ENCODE data around the gene SUSD2.
A peak's percentile ranks its signal among the peaks of the same experiment; 100 is the strongest.
"Not testable (repeated sequence)": the region's sequence is repeated elsewhere in the genome, so short reads cannot be mapped to it uniquely, and the experiment has no call there.

Gene SUSD2

DNA sequence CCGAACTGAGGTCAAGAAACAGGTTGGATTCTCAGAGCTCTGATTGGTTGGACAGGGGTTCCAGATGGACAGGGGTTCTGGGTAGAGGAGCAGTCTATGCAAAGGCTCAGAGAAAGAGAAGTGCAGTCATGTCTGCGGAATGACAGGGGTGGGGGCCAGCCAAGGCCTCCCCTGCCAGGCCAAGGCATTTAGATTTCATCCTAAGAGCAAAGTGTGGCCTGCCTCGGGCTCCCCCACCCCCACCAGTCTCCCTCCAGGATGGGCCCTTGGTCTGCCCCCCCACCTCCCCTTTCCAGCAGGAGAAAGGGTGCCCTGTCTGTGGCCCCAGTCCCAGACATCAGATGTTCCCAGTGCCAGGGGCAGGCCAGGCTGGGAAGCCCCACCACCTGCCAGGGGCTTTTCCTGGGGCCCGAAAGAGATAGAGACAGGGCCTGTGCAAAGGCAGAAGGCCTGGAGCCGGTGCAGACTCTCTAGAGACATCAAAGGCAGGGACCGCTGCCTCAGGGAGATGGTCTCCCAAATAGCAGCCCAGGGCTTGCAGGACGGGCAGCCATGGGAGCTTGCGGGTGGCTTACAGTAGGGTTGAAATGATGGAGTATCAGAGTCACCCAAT is 9.4 kb downstream of the SUSD2 start:
- DNase-seq, result no peak

DNA sequence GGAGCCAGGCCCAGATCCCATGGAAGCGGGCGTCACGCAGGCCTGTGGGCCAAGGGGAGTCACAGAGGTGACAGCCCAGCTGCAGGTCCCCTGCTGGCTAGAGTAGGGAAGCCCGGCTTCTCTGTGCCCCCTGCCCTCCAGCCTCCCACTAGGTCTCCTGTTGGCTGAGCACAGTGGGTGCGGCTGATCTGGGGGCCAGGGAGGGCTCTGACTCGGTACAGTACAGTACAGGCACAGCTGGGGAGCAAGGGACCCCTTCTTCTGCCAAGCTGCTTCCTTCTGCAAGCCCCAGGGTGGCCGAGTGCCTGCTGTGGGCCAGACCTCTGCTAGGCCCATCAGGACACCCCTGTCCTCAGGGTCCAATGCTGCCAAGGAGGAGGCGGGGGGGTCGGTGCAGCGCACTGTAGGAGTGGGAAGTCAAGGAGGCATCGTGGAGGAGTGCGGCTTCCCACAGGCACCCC is 10.1 kb downstream of the SUSD2 start:
- no peak for DNase-seq

DNA sequence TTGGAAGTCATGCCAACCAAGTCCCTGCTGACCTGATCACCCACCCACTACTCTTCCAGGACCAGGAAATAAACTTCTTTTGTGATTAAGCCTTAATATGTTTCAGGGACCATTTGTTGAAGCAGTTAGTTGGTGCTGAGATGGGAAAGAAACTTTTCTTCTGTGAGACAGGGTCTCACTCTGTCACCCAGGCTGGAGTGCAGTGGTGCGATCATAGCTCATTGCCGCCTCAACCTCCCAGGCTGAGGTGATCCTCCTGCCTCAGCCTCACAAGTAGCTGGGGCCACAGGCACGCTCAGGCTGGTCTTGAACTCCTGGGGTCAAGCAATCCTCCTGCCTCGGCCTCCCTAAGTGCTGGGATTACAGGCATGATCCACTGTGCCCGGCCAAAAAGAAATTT is 10.6 kb downstream of the SUSD2 start:
- DNase-seq, result no peak

DNA sequence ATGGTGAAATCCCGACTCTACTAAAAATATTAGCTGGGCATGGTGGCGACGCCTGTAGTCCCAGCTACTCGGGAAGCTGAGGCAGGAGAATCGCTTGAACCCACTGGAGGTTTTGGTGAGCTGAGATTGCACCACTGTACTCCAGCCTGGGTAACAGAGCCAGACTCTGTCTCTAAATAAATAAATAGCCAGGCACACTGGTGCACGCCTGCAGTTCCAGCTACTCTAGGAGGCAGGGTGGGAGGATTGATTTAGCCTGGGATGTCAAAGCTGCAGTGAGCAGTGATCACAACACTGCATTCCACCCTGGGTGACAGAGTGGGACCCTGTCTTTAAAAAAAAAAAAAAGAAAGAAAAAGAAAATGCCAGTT is 17.4 kb downstream of the SUSD2 start:
- no peak for DNase-seq

DNA sequence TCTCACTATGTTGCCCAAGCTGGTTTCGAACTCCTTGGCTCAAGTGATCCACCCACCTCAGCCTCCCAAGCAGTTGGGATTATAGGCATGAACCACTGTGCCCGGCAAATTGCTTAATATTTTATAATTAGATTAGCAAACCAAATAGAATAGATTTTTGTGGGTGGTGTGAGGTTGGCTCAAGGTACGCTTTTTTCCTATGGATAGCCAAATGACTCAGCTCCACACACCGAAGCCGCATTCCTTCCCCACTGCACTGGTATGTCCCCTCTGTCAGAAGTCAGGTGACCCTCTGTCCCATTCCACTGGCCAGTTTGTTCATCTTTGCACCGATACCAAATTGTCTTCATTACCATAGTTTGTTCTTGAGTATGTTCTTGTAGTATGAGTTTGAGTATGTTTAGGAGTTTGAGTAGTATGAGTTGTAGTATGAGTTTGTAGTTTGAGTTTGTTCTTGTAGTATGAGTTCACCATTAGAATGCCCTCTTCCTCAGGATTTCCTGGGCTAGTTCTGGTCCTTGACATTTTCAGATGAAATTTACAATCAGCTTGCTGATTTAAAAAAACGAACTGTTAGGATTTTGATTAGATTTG is 19.4 kb downstream of the SUSD2 start:
- no peak for DNase-seq

DNA sequence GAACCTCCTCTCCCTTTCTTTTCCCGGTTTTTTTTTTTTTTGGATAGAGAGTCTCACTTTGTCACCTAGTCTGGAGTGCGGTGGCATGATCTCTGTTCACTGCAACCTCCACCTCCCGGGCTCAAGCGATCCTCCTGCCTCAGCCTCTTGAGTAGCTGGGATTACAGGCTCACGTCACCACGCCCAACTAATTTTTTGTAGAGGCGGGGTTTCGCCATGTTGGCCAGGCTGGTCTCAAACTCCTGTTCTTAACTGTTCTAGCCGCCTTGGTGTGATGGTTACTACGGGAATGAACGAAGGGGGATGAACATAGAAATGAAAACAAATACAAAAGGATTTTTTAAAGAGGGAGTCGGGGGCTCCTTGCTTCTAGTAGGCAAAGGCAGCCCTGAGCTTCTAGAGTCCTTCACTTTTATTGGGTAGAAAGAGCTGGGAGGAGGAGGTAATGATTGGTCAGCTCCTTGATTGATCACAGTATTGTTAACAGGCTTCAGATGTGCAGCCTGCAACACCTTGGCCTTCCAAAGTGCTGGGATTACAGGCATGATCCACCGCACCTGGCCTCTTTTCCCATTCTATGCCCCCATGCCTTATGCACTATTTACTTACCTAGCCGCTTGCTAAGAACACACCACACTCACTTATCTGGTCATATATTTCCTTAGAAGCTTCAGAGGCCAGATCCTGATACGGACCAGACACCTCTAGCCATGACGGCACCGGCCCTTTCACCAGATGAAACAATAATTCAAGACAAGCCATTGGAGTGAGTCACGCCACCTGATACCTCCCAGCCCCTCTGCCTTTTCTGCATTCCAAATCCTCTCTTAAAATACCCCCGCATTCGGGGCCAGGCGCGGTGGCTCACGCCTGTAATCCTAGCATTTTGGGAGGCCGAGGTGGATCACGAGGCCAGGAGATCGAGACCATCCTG is 20.7 kb downstream of the SUSD2 start:
- DNase-seq, result no peak

DNA sequence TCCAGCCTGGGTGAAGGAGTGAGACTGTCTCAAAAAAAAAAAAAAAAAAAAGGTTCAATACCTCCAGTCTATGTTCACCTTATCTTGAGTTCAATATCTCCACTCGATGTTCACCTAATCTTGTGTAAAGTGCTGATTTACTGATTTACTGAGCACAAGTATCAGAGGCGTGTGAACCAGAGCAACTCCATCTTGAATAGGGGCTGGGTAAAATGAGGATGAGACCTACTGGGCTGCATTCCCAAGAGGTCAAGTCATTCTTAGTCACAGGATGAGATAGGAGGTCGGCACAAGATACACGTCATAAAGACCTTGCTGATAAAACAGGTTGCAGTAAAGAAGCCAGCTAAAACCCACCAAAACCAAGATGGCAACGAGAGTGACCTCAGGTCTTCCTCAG is 22.6 kb downstream of the SUSD2 start:
- DNase-seq, result not testable (repeated sequence)

DNA sequence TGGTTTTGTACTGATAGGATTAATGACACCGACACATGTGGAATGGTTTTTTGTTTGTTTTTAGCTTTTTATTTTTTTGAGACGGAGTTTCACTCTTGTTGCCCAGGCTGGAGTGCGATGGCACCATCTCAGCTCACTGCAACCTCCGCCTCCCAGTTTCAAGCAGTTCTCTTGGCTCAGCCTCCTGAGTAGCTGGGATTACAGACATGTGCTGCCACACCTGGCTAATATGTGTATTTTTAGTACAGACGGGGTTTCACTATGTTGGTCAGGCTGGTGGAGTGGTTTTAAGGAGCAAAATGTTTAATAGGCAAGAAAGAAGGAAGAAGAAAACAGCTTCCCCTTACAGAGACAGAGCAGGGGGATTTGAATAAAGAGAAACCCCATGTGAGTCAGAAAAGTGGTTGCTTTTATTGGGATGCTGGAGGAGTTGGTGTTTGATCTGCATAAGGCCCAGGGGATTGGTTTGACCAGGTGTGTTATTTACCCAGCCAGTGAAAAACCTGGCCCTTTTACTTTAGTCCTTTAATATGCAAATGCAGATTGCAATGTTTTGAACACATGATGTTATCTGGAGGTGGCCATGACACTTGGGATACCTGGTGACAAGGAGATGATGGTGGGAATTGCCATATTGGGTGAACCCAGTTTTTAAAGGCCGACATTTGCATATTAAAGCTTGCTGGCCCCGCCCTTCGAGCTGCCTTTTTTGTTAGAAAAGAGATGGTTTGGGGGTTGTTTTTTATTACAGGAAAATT is 24.3 kb downstream of the SUSD2 start:
- no peak for DNase-seq

DNA sequence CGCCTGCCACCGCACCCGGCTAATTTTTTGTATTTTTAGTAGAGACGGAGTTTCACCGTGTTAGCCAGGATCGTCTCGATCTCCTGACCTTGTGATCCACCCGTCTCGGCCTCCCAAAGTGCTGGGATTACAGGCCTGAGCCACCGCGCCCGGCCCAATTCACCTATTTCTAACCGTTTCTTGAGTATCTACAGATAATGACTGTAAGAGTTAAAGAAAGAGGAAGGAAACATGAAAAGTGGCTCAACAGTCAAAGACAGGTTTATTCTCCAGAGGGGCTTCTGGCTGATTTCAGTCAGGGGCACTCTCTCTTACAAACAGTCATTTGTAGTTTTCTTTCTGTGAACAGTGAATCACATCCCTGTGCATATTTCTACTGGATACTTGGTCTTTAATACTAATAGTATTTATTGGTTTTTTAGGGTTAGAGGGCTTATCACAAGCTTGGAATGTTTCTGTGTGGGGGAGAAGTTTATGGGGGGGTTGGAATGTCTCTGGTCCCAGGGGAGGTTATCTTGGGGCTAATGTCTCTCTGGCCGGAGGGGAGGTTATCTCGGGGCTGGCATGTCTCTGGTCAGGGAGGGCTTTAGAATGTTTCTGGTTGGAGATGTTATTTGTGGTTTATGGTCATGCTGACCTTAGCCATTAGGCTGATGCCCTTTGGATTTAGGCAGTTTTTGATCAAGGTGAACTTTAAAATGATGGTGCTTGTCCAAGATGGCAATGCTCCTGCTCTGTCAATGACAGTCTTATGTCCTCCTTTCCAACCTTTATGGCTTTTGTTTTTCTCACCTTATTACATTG is 25.4 kb downstream of the SUSD2 start:
- DNase-seq, result not testable (repeated sequence)

DNA sequence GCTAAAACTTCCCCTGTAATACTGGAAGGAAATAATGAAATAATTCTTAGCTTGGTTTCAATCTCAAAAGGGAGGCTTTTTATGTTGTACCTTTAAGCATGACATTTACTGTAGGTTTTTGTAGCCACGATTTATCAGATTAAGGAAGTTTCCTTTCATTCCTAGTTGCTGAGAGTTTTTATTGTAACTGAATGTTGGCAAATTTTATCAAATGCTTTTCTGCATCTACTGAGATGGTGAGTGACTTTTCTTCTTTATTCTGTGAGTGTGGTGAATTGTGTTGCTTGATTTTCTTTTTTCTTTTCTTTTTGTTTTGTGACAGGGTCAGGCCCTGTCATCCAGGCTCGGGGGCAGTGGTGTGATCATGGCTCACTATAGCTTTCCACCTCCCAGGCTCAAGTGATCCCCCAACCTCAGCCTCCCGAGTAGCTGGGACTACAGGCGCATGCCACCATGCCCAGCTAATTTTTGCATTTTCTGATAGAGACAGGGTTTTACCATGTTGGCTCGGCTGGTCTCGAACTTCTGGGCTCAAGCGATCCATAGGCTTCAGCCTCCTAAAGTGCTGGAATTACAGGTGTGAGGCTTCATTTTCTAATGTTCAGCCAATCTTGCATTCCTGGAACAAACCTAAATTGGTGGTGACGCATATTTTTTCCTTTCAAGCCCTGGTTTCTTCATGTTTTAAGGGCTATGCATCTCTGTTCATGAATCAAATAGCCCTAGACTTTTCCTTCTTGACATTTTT is 26.2 kb downstream of the SUSD2 start:
- DNase-seq, result no peak

DNA sequence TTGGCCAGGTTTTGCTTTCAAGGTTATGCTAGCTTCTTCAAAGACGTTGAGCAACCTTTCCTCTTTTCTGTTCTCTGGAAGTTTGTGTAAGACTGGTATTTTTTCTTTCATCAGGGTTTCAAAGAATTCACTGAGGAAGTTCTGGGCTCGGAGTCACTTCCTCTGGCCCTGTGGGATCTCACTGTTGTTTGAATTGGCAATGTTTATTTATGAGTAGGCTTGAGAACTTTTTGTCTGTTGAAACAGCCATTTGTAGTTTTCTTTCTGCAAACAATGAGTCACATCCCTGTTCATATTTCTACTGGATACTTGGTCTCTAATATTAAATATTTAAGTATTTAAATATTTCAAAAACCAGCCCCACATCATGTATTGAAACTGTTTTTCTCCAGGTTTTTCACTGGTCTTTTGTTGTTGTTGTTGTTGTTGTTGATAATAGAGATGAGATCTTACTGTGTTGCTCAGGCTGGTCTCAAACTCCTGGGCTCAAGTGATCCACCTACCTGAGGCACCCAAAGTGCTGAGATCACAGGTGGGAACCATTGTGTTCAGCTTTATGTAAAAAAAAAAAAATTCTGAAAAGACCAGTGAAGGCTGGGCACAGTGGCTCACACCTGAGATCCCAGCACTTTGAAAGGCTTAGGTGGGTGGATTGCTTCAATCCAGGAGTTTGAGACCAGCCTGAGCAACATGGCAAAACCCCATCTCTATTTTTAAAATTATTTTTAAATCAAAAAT is 26.9 kb downstream of the SUSD2 start:
- peak; percentile 61 for DNase-seq

DNA sequence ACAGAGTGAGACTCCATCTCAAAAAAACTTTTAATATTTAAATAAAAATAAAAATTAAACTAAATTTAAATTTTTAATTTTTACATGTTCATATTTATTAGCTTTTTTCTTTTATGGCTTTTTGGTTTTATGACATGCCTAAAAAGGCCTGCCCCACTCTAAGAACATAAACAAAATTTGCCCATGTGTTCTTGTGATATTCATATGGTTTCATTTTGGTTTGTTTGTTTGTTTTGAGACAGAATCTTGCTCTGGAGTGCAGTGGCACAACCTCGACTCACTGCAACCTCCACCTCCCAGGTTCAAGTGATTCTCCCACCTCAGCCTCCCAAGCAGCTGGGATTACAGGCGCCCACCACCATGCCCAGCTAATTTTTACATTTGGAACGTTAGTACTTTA is 27.7 kb downstream of the SUSD2 start:
- DNase-seq, result no peak

DNA sequence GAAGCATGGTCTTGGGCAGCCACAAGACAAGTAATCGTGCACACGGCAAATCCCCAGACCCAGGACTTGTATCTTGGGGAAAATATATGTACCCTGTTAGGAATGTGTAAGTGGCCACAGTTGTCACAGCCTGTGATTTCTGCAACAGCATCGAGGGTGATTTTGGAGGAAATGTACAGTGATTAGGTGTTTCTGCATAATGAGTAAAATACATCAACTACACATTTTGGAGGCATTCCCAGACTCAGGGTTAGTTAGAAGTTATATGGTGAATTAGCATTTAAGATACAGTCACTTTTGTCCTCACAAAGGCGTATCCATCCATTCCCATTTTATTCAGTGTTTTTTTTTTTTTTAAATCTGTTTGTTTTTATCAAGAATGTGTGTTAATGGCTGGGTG is 28.4 kb downstream of the SUSD2 start:
- no peak for DNase-seq

DNA sequence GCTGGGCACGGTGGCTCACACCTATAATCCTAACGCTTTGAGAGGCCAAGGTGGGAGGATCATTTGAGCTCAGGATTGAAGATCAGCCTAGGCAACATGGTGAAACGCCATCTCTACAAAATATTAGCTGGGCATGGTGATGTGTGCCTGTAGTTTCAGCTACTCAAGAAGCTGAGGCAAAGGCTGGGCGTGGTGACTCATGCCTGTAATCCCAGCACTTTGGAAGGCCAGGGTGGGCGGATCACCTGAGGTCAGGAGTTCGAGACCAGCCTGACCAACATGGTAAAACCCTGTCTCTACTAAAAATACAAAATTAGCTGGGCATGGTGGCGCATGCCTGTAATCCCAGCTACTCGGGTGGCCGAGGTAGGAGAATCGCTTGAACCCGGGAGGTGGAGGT is 29.1 kb downstream of the SUSD2 start:
- not testable (repeated sequence) for DNase-seq

DNA sequence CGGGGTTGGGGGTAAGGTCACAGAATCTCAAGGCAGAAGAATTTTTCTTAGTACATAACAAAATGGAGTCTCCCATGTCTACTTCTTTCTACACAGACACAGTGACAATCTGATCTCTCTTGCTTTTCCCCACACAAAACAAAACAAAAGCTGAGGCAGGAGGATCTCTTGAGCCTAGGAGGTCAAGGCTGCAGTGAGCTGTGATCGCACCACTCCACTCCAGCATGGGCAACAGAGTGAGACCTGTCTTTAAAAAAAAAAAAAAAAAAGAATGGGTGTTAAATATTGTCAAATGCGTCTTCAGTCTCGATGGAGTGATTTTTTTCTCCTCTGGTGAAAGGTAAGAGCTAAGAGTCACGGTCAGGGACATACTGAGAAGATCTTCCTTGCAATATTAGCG is 30.4 kb downstream of the SUSD2 start:
- DNase-seq, result not testable (repeated sequence)

DNA sequence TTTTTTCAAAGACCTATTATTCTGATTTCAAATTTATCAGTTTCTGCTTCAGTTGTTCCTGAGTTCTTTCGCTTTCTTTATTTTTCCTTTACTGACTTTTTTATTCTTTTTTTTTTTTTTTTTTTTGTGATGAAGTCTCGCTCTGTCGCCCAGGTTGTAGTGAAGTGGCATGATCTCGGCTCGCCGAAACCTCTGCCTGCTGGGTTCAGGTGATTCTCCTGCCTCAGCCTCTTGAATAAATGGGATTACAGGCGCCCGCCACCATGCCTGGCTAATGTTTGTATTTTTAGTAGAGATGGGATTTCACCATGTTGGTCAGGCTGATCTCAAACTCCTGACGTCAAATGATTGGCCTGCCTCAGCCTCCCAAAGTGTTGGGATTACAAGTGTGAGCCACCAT is 31.8 kb downstream of the SUSD2 start:
- DNase-seq, result not testable (repeated sequence)

DNA sequence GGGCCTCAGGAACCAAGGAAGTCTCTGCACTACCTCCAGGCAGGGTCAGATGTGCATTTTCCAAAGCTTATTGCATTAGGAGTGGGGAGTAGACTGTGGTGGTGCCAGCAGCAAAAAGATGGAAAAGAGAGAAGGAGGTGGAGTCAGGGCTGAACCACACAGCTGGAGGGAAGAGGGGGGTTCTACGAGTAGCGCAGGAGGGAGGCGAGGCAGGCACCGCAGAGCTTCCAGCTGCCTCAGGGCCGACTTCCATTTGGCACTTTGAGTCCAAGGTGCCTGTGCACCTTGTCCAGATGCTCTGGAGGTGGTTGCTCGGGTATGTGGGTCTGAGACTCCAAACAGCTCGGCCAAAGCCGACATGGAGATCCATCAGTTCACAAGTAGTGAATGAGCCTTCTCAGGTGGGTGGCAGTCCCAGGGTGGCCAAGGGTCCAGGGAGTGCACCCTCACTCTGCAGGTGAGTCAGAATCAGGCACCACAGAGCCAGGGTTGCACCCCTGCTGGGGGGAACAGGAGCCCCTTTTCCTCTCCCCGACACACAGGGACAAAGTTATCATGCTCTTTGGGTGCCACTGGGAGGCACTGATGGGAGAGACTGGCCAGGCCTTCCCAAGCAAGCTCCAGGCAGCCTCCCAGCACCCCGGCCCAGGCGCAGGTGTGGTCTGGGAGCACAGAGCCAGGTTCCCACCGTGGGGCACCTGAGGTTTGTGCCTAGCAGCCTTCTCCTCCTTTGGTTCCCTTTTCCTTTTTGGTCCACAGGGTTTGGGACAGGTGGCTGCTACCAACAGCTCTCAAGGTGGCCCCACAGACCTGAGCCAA is 33.4 kb downstream of the SUSD2 start:
- DNase-seq, result no peak

DNA sequence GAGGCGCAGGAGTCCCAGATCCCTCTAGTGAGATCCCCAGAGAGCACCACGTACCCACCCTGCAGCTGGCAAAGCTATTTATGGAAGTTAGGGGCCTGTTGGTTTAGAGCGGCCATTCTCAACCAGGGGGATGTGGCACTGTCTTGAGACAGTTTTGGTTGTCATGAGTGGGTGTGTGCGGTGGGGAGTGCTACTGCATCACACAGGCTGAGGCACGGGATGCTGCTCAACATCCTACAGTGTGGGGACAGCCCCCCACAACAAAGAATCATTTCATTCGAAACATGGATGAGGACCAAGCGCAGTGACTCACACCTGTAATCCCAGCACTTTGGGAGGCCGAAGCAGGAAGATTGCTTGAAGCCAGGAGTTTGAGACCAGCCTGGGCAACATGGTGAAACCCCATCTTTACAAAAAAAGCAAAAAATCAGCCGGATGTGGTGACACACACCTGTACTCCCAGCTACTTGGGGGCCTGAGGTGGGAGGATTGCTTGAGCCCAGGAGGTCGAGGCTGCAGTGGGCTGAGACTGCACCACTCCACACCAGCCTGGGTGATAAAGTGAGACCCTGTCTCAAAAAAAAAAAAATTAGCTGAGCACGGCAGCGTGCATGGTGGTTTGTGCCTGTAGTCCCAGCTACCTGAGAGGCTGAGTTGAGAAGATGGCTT is 35.4 kb downstream of the SUSD2 start:
- DNase-seq, result no peak

DNA sequence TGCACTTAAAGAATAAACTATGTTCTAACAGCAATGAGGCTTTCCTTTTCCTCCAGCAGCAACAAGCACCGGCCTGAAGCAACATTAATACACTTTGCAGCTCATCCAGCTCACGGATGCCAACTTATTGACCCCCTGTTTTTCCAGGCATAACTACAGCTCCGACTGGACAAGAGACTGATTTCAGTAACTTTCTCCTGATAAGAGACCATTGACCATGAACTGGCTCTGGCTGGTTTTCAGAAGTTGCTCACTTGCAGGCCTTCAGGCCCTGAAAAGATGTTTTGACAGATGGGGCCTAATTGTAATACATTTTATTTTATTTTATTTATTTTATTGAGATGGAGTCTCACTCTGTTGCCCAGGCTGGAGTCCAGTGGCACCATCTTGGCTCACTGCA is 36.1 kb downstream of the SUSD2 start:
- no peak for DNase-seq
